Measurements from ENCODE around the gene OR5M8. TPM values are rescaled to one million over a fixed set of nuclear protein-coding genes. Genes with fewer than 3 reads are reported as not detected.

Gene OR5M8
- total and polyA plus RNA-seq, 3 donors from 2014 or later: 0.47 TPM; not detected in 2

DNA sequence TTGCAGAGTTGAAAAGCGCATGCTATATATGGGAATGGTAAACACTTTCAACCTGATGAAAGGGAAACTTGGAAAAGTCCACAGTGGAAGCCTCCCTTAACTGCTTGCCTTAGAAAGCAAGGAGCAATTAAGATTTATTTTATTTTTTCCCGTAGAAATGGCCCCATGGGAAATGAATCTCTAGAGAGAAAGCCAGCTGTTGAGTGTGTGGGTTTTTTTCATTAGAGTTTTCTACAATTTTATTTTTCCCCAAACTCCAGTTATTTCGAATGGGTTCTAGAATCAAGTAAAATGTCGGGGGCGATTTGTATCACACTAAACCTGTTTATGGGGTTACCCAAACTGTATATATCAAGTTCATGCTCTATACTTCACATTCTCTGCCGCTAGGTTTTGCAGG lies 17.9 kb downstream of the OR5M8 start, which contains the start of gene OR5M3:
TSS of gene OR5M3 (minus strand) at position 101 of the 400 bp plus-strand sequence. CDS start 2,855 bp downstream, outside the sequence.
- no peak within 1 kb of the TSS for H3K27ac ChIP-seq
- DNase-seq: no peak
- H3K9me3 ChIP-seq: no peaks in the 10 kb centered on the region
- TF ChIP-seq POLR2A (IDR thresholded peaks at IDR 0.05): no peak
- TF ChIP-seq, protein P1, sequence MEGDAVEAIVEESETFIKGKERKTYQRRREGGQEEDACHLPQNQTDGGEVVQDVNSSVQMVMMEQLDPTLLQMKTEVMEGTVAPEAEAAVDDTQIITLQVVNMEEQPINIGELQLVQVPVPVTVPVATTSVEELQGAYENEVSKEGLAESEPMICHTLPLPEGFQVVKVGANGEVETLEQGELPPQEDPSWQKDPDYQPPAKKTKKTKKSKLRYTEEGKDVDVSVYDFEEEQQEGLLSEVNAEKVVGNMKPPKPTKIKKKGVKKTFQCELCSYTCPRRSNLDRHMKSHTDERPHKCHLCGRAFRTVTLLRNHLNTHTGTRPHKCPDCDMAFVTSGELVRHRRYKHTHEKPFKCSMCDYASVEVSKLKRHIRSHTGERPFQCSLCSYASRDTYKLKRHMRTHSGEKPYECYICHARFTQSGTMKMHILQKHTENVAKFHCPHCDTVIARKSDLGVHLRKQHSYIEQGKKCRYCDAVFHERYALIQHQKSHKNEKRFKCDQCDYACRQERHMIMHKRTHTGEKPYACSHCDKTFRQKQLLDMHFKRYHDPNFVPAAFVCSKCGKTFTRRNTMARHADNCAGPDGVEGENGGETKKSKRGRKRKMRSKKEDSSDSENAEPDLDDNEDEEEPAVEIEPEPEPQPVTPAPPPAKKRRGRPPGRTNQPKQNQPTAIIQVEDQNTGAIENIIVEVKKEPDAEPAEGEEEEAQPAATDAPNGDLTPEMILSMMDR (IDR thresholded peaks at IDR 0.05): no peak
- H3K4me3 ChIP-seq: no peak within 1 kb of the TSS
- intact Hi-C loops (cut with DNase I; ENCODE audit: low total_unique reads): no loop called here
- WGBS, 2 donors: 83 to 84% methylated on average over 6 of the region's 6 CpGs
- no peaks in the 10 kb centered on the region for H3K36me3 ChIP-seq (ENCODE audit: low read depth, missing control alignments)
- H3K27me3 ChIP-seq: no peaks in the 10 kb centered on the region
- no peaks in the 10 kb centered on the region for H3K4me1 ChIP-seq

GRCh38 chr11:56457076-56457475 lies 34.1 kb downstream of the OR5M8 start:
- H3K4me3 ChIP-seq: no peak overlapping the region
- H3K27me3 ChIP-seq: no peaks in the 10 kb centered on the region
- no peaks in the 10 kb centered on the region for H3K9me3 ChIP-seq
- no peaks in the 10 kb centered on the region for H3K4me1 ChIP-seq
- WGBS, 2 donors: 90 to 98% methylated on average over 1 of the region's 1 CpG
- DNase-seq: no peak
- no peaks in the 10 kb centered on the region for H3K36me3 ChIP-seq (ENCODE audit: low read depth, missing control alignments)
- TF ChIP-seq, protein P1 (IDR thresholded peaks at IDR 0.05): no peak
- TF ChIP-seq POLR2A (IDR thresholded peaks at IDR 0.05): no peak
- H3K27ac ChIP-seq: no peak overlapping the region
- intact Hi-C loops (cut with DNase I; ENCODE audit: low total_unique reads): no loop called here

DNA sequence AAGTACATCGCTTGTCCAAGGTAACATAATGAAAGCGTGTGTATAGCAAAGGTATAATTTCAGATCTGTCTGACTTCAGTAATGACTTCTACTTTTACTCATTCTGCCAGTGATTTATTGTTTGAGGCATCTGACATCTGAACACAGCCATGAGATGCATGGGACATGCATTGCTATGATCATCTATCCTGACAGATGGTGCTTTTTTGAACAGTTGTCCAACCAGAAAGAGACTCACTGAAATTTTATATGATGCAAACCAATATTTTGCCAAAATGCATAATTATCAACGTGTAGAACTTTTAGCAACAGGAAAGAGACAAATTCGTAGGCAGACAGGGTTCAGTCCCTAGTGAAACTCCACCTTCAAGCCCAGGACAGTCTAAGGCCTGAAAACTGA lies 37.6 kb downstream of the OR5M8 start:
- TF ChIP-seq, protein P1 (IDR thresholded peaks at IDR 0.05): no peak
- TF ChIP-seq POLR2A (IDR thresholded peaks at IDR 0.05): no peak

More for the DNA sequence above, 37.6 kb downstream of the OR5M8 start:
- Histone ChIP-seq H3K27ac (no peak overlapping the region), H3K4me3 (no peak overlapping the region), H3K36me3 (ENCODE audit: low read depth, missing control alignments) (no peaks in the 10 kb centered on the region), H3K4me1 (no peaks in the 10 kb centered on the region), H3K9me3 (no peaks in the 10 kb centered on the region), H3K27me3 (no peaks in the 10 kb centered on the region)
- 74 to 80% methylated on average over 4 of the region's 4 CpGs for WGBS, 2 donors
- intact Hi-C loops (cut with DNase I; ENCODE audit: low total_unique reads): no loop called here
- no peak for DNase-seq

Other genes starting within 250 kb of the OR5M8 start
- not detected for gene OR5T3, start 239.1 kb downstream of the OR5M8 start, total RNA-seq
- gene OR5T3, start 239.1 kb downstream of the OR5M8 start, polyA plus RNA-seq (ENCODE audit: insufficient read depth, low read depth, low replicate concordance): not detected
- gene OR5T1, start 217.2 kb downstream of the OR5M8 start, total RNA-seq: not detected
- gene OR5T1, start 217.2 kb downstream of the OR5M8 start, polyA plus RNA-seq (ENCODE audit: insufficient read depth, low read depth, low replicate concordance): not detected
- under 1 TPM in 1 of 2 donors, not detected in 1; 0.08 TPM for gene OR8H1, start 199.1 kb downstream of the OR5M8 start, total RNA-seq
- not detected for gene OR8H1, start 199.1 kb downstream of the OR5M8 start, polyA plus RNA-seq (ENCODE audit: insufficient read depth, low read depth, low replicate concordance)
- not detected for gene OR8K3, start 176.2 kb downstream of the OR5M8 start, total RNA-seq
- gene OR8K3, start 176.2 kb downstream of the OR5M8 start, polyA plus RNA-seq (ENCODE audit: insufficient read depth, low read depth, low replicate concordance): not detected
- not detected for gene OR8K1, start 145.3 kb downstream of the OR5M8 start, total RNA-seq
- gene OR8K1, start 145.3 kb downstream of the OR5M8 start, polyA plus RNA-seq (ENCODE audit: insufficient read depth, low read depth, low replicate concordance): not detected
- not detected for gene OR8J1, start 137.1 kb downstream of the OR5M8 start, total RNA-seq
- gene OR8J1, start 137.1 kb downstream of the OR5M8 start, polyA plus RNA-seq (ENCODE audit: insufficient read depth, low read depth, low replicate concordance): not detected
- not detected for gene OR8U1, start 115.7 kb downstream of the OR5M8 start, total RNA-seq
- not detected for gene OR8U1, start 115.7 kb downstream of the OR5M8 start, polyA plus RNA-seq (ENCODE audit: insufficient read depth, low read depth, low replicate concordance)
- gene OR5AL1, start 78.7 kb downstream of the OR5M8 start, total RNA-seq: not detected
- not detected for gene OR5AL1, start 78.7 kb downstream of the OR5M8 start, polyA plus RNA-seq (ENCODE audit: insufficient read depth, low read depth, low replicate concordance)
- not detected for gene OR5M3, start 18.0 kb downstream of the OR5M8 start, total RNA-seq
- not detected for gene OR5M3, start 18.0 kb downstream of the OR5M8 start, polyA plus RNA-seq (ENCODE audit: insufficient read depth, low read depth, low replicate concordance)
- gene OR5M11, start 51.9 kb upstream of the OR5M8 start, total RNA-seq: not detected
- not detected for gene OR5M11, start 51.9 kb upstream of the OR5M8 start, polyA plus RNA-seq (ENCODE audit: insufficient read depth, low read depth, low replicate concordance)
- gene OR5M10, start 86.4 kb upstream of the OR5M8 start, total RNA-seq: not detected
- gene OR5M10, start 86.4 kb upstream of the OR5M8 start, polyA plus RNA-seq (ENCODE audit: insufficient read depth, low read depth, low replicate concordance): not detected
- gene OR5M1, start 123.5 kb upstream of the OR5M8 start, total RNA-seq: not detected
- gene OR5M1, start 123.5 kb upstream of the OR5M8 start, polyA plus RNA-seq (ENCODE audit: insufficient read depth, low read depth, low replicate concordance): not detected
- not detected for gene OR5AP2, start 151.1 kb upstream of the OR5M8 start, total RNA-seq
- not detected for gene OR5AP2, start 151.1 kb upstream of the OR5M8 start, polyA plus RNA-seq (ENCODE audit: insufficient read depth, low read depth, low replicate concordance)
- gene OR5AR1, start 172.3 kb upstream of the OR5M8 start, total RNA-seq: not detected
- gene OR5AR1, start 172.3 kb upstream of the OR5M8 start, polyA plus RNA-seq (ENCODE audit: insufficient read depth, low read depth, low replicate concordance): not detected
- gene OR9G1, start 207.7 kb upstream of the OR5M8 start, total RNA-seq: not detected
- not detected for gene OR9G1, start 207.7 kb upstream of the OR5M8 start, polyA plus RNA-seq (ENCODE audit: insufficient read depth, low read depth, low replicate concordance)